Stimulated activated CD8-positive, alpha-beta memory T cell treated with anti-CD3 and anti-CD28 coated beads, Interleukin-15, amount 100 ng/mL, for 48 hours (primary cell): ENCODE data around the gene WWOX.

Source experiments
- DNase-seq, 2 donors: peaks; one replicate each; pipeline ENCODE4 v3.0.0-alpha.2; 2020; ENCODE audit warnings: low read depth in 2 of 2

WWOX gene

DNA sequence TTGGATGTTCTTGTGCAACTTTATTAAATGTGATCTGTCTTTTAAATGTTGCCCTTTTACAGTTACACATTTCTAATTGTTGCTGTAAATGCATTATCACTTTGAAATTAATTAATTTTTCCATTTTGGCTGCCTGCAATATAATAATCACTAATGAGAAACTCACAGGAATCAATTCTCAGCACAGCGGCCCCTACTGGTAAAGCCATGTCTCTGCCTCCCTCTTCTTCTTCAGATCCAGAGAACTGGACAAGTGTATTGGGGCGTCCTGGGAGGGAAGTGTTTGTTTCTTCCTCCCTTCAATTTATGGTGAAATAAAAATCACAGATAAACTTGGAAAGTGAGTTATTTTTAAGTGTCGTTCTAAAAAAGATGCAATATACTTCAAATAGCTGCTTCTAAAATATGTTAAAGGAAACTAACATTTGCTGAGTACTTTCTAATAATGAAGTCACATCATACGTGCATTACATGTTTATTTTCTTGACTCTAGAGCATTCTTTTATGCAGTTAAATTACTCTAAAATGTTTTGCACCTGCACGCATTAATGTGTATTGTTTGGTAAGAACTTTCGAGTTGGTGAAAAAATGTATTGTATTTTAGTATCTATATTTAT is 338.0 kb downstream of the WWOX start:
- DNase-seq: no peak

DNA sequence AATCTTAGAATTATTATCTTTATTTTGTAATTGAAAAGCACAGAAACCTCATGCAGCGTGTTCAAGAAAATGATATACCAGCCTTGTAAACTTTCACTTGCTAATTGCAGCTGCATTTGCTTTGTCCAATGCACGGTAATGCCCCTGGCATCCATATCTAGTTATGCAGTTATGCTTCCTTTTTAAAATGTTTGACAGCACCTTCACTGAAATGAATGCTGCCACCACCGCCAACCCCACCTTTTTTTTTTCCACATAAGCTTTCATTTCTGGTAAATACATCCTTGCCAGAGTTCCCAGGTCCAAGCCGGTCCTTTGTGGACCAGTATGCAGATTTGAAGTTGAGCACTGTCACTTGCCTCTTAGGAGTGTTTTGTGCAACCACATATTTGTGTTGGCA is 338.8 kb downstream of the WWOX start:
- DNase-seq: no peak

DNA sequence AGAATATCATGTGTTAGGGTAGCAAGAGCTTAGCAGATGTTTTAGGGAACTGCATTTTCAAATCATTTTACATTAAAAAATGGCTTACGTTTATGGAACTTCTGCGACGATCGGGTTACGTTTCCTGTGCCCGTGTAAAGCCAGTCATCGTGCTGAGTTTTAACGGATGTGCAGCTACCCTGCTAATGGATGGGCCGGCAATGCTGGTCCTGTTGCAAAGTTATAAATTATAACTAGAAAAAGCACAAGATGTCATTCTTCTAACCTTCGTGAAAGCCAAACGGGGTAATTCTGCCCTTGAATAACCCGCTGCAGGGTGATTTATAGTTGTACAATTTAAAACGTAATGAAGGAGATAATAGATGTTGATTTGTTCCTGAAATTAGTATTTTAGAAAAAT is 339.2 kb downstream of the WWOX start:
- DNase-seq: no peak

DNA sequence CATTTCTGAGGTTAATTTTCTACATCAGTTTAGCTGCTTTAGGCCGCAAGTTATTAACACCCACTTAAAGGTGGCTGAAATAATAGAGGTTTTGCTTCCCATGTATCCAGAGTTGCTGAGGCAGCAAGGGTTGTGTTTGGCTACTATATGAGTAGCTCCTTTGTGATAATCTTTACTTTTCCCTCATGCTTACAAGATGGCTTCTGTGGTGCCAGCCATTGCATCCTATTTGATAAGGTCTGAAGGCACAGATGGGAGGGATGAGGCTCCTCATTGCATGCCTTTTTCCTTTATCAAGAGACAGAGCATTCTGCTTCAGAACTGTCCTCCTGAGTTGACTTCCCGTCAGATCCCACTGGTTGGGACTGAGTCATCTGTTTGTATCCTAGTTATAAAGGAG is 340.2 kb downstream of the WWOX start:
- DNase-seq: no peak

DNA sequence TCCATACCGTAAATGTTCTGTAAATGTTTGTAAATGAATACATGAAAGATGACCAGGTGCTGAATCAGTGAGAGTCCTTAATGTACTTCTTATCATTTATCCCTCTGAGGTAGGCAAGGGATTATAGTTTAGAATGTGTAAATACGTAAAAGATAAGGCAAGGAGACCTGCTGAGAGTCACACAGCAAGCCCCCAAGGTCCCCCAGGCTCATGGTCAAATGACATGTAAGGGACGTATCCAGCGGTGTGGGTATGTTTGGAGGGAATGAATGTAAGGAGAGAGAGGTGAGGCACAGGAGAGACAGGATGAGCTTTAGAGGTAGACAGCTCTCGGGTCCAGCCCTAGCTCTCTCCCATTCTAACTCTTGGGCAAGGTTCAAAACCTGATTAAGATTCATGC is 341.8 kb downstream of the WWOX start:
- DNase-seq: no peak

DNA sequence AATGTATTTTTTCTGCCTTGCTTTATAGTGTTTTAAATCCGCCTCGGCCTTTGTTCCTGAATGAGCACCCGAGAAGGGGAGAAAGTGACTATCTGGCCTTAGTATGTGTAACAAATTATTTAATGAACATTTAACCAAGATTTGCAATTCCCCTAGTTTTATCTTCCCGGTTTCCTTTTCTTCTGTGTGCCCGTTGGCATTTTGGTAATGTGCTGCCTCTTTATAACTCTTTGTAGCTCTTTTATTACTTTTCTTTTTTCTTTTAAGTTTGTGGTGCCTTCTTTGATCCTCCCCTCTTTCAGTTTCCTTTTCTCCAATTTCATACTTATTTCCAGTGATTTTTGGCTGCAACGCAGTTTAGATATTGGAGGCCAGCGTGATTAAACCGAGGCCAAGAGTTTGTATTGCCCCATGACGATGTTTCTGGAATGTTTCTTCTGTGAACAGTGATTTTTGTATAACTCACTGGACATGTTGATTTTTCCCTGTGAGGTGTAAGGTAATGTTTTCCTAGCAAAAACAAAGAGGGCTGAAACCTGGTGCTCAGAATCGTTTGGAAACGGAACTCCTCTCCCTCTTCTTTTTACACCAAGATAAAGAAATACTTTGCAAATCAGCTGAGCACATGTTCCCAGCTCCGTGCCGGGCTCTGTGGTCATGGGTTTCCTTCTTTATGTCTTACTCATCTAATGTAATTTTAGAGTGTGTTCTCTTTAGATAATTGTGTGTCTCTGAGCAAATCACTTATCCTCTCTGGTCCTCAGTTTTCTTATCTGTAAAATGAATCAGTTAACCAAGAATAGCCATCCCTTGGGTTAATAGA is 344.3 kb downstream of the WWOX start:
- DNase-seq: no peak

DNA sequence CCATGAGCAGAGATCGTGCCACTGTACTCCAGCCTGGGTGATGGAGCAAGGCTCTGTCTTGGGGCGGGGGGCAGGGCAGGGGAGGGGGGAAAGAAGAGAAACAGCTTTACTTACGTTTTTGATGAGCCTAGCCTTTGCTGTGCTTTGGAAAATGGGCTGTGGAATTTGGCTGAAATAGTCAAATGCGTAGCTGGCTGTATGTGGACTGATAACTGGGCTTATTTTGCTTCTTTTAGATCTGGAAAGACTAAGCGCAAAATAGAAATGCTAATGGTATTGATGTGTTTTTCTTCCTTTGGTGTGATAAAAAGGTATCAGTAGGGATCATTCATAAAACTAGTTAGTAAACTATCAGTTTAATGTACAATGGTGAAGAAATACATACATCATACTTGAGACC is 346.4 kb downstream of the WWOX start:
- DNase-seq: no peak

DNA sequence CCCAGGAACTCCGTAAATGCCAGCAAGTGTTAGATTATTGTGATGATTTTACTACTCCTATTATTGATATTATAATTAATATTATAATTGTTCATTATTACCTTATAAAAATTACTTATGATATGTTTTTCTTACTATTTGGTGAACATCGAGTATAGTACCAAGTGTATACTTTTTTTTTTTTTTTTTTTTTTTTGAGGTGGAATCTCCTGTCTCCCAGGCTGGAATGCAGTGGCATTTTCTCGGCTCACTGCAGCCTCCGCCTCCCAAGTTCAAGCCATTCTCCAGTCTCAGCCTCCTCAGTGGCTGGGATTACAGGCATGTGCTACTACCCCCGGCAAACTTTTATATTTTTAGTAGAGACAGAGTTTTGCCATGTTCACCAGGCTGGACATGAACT is 347.0 kb downstream of the WWOX start:
- DNase-seq: no peak

DNA sequence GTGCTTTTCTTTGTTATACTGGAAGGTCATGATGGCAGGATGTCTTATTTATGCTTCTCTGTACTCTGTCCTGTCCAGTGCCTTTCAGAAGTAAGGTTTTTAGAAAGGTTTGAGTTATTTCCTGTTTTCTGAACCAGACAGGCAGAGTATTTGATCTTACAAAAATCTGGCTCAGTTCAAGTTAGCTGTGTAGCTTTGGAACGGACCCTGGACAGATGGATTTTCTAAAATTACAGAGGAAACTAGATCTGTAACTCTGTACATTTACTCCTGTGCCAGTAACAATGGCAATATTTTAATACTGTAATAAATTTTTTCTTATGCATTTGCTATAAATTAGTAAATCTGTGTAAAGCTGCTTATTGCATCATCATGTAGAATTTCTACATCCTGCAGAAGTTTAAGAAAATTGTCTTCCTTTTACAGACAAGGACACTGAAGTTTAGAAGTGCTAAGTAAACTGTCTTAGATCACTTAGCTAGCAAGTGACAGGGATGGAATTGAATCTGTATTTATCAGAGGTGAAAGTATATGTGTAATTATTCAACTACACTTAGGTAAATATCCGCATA is 347.6 kb downstream of the WWOX start:
- DNase-seq: no peak

DNA sequence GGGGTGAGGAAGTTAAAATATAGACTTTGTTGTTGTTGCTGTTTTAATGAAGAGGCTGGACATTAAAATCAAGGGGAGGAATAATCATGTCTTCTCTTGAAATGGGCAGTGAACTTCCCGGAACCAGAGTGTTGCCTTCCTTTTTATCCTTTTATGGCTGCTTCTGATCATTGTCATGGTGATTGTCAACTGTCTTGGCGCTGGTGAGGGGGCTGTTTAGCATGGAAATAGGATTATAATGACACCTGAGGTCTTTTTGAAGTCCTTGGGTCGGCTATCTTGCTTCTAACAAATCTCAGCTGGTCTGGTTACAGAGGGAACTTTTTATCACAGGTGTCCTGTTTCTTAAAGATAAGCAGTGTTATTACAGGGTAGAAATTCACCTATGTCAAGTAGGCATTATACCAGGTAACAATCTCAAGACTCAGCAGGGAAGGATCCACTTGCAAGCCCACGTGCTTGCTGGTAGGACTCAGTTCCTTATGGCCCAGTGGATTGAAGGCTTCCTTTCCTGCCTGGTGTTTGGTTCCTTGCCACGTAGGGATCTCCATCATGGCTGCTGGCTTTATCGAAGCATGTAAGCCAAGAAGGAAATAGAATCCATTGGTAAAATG is 349.3 kb downstream of the WWOX start:
- no peak for DNase-seq

DNA sequence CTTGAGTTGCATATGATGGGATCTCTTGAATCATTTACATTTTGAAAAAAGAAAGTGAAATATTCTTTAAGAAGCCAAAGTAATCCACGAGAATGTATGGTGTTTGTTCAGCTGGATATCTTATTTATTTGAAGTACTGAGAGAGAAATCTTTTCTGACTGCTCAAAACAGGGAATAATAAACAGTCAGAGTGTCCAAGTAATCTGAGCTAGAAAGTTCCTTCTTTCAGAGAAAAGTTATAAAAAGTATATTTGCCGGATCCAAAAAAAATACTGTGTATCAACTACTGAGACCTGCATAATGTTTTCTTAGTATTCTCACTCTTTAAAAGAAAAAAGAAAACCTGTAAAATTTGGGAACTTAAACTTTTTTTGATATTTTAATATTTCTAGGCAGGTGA is 350.8 kb downstream of the WWOX start:
- no peak for DNase-seq

DNA sequence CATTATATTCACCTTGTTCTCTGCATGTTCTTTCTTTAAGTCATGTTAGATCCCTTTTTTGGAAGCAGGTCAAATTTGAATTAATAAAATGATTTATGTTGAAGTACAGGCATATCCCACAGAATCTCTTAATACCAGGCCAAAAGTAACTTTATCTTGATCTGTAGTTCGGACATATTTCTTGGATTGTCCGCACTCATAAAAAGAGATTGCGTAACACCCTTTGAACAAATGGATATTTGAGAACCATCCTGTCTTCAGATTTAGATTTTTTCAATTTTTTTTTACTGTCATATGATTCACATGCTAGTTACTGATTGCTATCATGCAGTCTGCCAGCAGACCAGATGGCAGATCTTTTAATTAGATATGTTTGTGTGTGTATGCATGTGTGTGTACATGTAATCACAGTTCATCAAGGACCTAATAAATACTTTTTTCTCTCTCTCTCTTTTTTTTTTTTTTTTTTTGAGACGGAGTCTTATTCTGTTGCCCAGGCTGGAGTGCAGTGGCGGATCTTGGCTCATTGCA is 352.6 kb downstream of the WWOX start:
- no peak for DNase-seq

DNA sequence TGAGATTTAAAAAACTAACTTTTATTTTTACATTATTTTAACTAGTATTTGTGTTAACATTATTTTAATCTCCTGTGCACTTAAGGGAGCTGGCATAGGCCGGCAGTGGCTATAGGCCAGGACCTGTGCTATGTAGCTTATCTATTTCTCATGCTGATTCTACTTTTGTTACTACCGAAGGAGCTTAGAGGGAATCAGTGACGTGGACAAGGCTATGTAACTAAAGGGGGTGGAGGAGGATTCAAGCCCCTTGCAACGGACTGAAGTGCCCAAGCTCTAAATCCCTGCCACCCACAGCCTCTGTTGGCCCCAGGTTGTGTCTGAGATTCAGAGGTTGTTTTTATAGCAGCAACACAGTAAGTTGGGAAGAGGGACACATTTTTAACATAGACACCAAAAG is 356.4 kb downstream of the WWOX start:
- no peak for DNase-seq

DNA sequence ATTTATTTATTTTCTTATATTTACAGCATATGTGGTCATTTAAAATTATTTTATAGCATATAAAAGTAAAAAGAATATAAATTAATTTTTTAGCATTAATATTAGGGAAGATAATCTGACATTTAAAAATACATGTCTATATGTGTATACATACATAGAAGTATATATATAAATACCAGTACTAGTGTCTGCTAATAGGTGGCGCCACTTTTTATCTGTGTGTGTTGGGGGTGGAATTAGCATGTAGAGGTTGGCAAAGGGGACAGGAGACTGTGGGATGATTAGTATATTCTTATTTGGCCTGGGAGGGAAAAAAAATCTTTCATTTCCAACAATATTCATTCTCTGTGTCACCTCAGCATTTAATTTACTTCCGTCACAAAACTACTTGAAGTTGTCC is 359.1 kb downstream of the WWOX start:
- no peak for DNase-seq

DNA sequence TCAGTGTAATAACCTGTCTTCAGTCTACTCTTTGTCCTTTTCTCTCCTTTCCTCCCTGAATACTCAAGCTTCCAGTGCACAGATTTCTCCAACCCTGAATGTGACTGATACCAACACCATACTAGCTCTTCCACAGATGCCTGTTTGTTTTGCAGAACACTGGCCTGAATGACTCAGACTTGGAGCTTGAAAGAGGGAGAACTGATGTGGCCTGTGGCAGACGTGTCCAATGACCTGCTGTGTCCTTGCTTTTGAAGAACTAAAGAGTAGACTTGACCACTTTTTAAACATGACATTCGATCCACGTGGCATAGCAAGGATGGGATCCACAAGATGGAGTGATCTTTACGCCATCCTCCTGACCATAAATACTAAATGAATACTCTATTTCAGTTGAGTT is 361.0 kb downstream of the WWOX start:
- no peak for DNase-seq

DNA sequence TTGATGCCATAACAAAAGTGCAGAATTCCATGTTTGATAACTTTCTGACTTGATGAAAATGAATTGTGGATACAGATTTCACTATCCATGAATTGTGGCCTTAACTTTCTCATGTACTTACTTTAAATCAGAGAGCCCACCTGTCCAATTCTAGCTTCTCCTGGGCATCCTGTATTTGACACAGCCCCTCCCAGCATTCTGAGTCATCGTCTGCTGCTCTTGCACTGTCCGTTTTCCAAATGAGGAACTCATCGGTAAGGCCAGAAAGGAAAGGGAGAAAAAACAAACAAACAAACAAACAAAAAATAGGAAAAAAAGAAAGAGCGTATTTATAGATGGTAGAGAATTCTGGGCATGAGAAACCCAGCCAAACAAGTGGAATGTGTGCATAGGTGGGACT is 361.6 kb downstream of the WWOX start:
- no peak for DNase-seq

DNA sequence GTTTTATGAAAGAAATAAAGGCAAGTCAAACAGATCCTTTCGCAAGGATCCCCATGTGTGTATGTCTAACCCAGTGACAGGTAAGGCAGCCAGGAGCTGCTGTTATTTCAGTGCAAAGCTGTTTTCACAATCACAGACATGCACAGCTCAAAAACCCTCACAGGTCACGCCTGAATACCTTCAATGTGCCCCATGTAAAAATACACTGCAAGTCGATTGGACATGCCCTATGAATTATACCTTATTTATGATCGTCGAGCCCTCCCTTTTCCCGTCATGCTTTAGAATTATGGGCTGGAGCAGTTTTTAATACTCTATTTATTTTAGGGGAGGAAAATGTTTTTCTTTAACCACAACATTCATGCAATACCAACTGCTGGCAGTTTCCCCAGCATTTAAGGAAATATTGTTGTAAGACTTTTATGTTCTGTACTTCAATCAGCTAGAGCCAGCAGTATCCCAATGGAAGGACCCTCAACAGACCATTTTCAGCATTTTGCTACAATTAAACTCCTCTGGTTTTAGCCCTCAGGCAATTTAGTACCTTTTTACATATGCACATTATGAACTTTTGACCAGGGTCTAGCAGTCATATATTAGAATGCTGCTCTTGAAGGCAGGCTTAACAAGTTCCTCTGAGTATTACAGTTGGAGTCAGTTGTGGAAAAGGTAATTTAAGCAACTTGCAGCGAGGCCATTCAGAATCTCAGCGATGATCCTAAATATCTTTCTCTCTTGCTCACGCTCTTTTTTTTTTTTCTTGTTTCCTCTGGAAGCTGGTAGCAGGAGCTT is 362.2 kb downstream of the WWOX start:
- no peak for DNase-seq

DNA sequence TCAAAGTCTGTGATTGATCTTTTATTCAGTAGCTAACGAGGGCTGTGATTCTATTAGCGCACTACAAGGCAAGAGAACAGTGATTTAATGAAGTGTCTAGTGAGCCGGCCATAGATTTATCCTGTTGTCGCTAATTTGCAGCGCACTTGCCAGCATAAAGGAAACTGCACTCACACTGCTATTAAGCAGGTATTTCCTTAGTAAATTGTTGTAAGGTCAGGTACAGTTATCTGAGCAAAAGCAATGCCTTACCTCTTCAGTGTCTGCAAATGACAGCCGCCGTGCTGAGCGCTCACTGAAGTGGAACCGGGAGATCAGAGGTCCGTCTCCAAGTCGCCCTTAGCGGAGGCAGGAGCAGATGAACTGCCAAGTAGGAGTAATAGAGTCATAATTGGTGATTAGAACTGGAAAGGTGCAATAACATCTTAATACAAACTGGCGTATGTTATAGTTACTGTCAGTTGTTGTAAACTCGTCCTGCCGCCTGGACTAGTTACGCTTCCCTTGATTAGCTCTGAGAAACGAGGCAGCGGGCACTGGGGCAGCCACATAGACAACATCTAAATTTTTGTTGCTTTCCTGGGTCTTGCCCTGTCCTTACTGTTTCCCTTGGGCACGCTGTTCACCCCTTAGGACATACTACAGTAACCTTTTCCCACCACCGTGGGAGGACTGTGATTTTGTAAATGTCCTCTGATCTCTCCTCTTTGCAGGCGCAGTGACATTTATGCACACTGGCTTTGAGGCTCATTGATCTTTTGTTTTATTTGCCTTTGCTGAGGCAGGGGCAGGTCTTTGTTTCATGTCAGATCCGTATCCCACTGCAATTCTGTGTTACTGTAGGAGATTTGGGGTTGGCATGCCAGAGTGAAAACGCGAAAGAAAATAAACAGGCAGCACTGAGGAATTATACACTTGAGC is 363.1 kb downstream of the WWOX start:
- DNase-seq: no peak

DNA sequence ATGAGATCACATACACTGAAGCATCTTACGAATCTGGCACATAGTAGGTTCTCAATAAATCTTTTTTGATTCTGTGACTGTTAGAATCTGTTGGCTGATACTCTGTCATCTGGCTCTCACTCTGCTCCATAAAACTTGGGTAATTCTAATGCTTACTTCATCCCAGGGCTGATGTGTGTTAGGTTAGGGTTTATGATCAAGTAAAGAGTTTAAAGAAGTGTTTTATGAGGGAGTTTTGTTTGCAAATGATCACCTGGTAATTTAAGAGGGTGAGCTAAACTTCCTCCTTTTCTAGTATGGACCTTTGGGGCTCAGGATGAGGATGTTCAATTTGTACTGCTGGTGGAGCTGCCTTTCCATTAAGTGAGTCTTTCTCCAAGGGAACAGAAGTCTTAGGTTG is 364.1 kb downstream of the WWOX start:
- no peak for DNase-seq

DNA sequence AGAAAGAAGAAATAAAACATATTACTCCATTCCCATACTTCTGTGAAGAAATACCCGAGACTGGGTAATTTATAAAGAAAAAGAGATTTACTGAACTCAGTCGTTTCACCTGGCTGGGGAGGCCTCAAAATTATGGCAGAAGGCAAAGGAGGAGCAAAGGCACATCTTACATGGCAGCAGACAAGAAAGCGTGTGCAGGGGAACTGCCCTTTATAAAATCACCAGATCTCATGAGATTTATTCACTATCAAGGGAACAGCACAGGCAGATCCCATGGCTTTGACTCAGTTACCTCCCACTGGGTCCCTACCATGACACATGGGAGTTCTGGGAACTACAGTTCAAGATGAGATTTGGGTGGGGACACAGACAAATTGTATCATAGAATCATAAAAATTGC is 365.4 kb downstream of the WWOX start:
- no peak for DNase-seq

DNA sequence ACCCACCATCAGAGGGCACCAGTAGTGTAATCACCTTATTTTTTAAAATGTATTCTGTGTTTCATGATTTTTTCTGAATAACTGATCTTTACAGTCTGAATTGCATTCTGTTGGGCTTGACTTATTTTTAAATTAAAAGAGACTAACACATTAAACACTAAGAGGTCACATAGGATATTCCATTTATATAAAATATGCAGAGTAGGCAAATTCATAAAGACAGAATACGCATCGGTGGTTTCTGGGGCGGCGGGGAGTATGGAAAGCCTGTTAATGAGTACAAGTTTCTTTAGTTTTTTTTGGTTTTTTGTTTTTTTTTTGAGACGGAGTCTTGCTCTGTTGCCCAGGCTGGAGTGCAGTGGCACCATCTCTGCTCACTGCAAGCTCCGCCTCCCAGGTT is 366.3 kb downstream of the WWOX start:
- no peak for DNase-seq
